ENCODE measurements around the gene LHFPL2.

The LHFPL2 gene

GRCh38 chr5:78492650-78493049, 155.9 kb downstream of the LHFPL2 start:
- no peak for TF ChIP-seq FOXP2 (optimal IDR thresholded peaks at IDR 0.05; ENCODE audit: borderline replicate concordance, extremely low read depth, extremely low read length, insufficient read depth)
- TF ChIP-seq TAF1 (IDR thresholded peaks at IDR 0.05; ENCODE audit: borderline replicate concordance, insufficient read depth, low read length): no peak
- TF ChIP-seq REST (IDR thresholded peaks at IDR 0.05; ENCODE audit: insufficient read depth in 1 of 2, low read depth in 2 of 2, low read length in 2 of 2): no peak
- no peak for TF ChIP-seq POLR2AphosphoS5 (IDR thresholded peaks at IDR 0.05; ENCODE audit: low read depth, low read length)
- no peak for TF ChIP-seq SIN3A (IDR thresholded peaks at IDR 0.05; ENCODE audit: borderline replicate concordance, insufficient read depth, low read length)

GRCh38 chr5:78492224-78492623, 156.3 kb downstream of the LHFPL2 start:
- TF ChIP-seq POLR2AphosphoS5 (IDR thresholded peaks at IDR 0.05; ENCODE audit: low read depth, low read length): no peak
- TF ChIP-seq SIN3A (IDR thresholded peaks at IDR 0.05; ENCODE audit: borderline replicate concordance, insufficient read depth, low read length): no peak
- no peak for TF ChIP-seq REST (IDR thresholded peaks at IDR 0.05; ENCODE audit: insufficient read depth in 1 of 2, low read depth in 2 of 2, low read length in 2 of 2)
- no peak for TF ChIP-seq TAF1 (IDR thresholded peaks at IDR 0.05; ENCODE audit: borderline replicate concordance, insufficient read depth, low read length)
- no peak for TF ChIP-seq FOXP2 (optimal IDR thresholded peaks at IDR 0.05; ENCODE audit: borderline replicate concordance, extremely low read depth, extremely low read length, insufficient read depth)

- no peak for TF ChIP-seq REST (IDR thresholded peaks at IDR 0.05; ENCODE audit: insufficient read depth in 1 of 2, low read depth in 2 of 2, low read length in 2 of 2)
- TF ChIP-seq FOXP2 (optimal IDR thresholded peaks at IDR 0.05; ENCODE audit: borderline replicate concordance, extremely low read depth, extremely low read length, insufficient read depth): no peak
- no peak for TF ChIP-seq POLR2AphosphoS5 (IDR thresholded peaks at IDR 0.05; ENCODE audit: low read depth, low read length)
- no peak for TF ChIP-seq SIN3A (IDR thresholded peaks at IDR 0.05; ENCODE audit: borderline replicate concordance, insufficient read depth, low read length)
- TF ChIP-seq TAF1 (IDR thresholded peaks at IDR 0.05; ENCODE audit: borderline replicate concordance, insufficient read depth, low read length): no peak
Observed at GRCh38 chr5:78490709-78491485, 157.7 kb downstream of the LHFPL2 start.

GRCh38 chr5:78487846-78488245, 160.7 kb downstream of the LHFPL2 start:
- no peak for TF ChIP-seq SIN3A (IDR thresholded peaks at IDR 0.05; ENCODE audit: borderline replicate concordance, insufficient read depth, low read length)
- TF ChIP-seq POLR2AphosphoS5 (IDR thresholded peaks at IDR 0.05; ENCODE audit: low read depth, low read length): no peak
- TF ChIP-seq TAF1 (IDR thresholded peaks at IDR 0.05; ENCODE audit: borderline replicate concordance, insufficient read depth, low read length): no peak
- TF ChIP-seq FOXP2 (optimal IDR thresholded peaks at IDR 0.05; ENCODE audit: borderline replicate concordance, extremely low read depth, extremely low read length, insufficient read depth): no peak
- no peak for TF ChIP-seq REST (IDR thresholded peaks at IDR 0.05; ENCODE audit: insufficient read depth in 1 of 2, low read depth in 2 of 2, low read length in 2 of 2)

All from PFSK-1 (cell line).